ENCODE data around the gene GMDS.

The GMDS gene

GRCh38 chr6:1995636-1996035, 249.8 kb downstream of the GMDS start:
- no peak overlapping the region for H3K4me3 ChIP-seq (ENCODE audit: low read depth, low read length)
- TF ChIP-seq, protein P1, sequence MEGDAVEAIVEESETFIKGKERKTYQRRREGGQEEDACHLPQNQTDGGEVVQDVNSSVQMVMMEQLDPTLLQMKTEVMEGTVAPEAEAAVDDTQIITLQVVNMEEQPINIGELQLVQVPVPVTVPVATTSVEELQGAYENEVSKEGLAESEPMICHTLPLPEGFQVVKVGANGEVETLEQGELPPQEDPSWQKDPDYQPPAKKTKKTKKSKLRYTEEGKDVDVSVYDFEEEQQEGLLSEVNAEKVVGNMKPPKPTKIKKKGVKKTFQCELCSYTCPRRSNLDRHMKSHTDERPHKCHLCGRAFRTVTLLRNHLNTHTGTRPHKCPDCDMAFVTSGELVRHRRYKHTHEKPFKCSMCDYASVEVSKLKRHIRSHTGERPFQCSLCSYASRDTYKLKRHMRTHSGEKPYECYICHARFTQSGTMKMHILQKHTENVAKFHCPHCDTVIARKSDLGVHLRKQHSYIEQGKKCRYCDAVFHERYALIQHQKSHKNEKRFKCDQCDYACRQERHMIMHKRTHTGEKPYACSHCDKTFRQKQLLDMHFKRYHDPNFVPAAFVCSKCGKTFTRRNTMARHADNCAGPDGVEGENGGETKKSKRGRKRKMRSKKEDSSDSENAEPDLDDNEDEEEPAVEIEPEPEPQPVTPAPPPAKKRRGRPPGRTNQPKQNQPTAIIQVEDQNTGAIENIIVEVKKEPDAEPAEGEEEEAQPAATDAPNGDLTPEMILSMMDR (IDR thresholded peaks at IDR 0.05; ENCODE audit: borderline replicate concordance, insufficient read depth, low read depth, low read length), result no peak

DNA sequence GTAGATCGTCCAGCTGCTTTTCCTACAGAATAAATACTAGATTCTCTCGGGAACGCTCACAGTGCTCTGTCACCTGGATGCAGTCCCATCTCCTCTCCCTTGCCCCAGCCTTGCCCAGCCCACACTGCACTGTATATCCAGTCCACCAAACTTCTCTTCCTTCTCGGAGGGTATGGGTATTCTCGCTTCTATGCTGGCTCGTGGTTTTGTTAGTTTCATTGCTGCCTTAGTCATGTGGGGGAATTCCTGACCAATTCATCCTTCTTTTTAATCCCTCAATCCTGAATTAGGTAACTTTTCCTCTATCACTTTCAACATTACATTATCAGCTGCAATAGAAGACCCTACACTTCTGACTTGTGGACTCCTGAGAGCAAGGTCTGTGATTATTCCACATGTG, 252.4 kb downstream of the GMDS start:
- H3K4me3 ChIP-seq (ENCODE audit: low read depth, low read length), result no peak overlapping the region
- TF ChIP-seq, protein P1 (IDR thresholded peaks at IDR 0.05; ENCODE audit: borderline replicate concordance, insufficient read depth, low read depth, low read length), result no peak

DNA sequence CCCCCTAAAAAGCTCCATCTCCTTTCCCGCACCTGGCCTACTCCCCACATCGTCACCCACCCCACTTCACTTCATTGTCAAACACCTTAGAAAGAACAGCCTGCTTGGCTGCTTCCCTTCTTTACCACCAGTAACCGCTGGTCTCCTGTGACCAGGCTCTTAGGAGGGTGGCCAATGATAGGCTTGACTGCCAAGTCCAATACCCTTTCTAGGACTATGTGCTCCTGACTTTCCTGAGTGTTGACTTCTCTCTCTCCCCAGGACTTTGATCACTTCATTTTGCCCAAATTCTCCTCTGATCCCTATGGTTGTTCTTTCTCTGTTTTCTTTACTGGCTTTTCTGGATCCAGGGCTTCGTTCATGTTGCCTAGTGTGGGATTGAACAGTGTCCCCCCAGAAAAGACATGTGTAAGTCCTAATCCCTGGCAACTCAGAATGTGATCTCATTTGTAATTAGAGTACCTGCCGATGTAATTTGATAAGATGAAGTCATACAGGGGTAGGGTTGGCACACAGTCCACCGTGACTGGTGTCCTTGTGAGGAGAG, 254.0 kb downstream of the GMDS start:
- TF ChIP-seq, protein P1 (IDR thresholded peaks at IDR 0.05; ENCODE audit: borderline replicate concordance, insufficient read depth, low read depth, low read length), result no peak
- no peak overlapping the region for H3K4me3 ChIP-seq (ENCODE audit: low read depth, low read length)

DNA sequence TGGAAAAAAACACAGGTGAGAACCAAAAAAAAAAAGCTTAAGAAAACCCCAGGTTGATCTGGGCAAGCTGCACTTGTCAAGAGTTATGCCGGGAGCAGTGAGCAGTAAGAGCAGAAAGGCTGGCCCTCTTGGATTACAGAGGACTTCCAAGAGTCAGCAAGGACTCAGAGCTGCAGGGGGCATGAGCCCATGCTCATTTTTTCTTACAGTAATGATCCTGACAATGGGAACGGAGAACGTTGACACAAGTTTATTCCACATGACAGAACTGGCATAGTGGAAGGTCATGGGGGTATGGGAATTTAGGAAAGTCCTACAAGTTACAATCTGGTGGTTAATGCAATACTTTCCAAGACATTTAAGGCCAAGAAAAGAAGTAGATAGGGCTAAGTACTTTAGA, 256.6 kb downstream of the GMDS start:
- TF ChIP-seq, protein P1 (IDR thresholded peaks at IDR 0.05; ENCODE audit: borderline replicate concordance, insufficient read depth, low read depth, low read length), result no peak
- no peak overlapping the region for H3K4me3 ChIP-seq (ENCODE audit: low read depth, low read length)

- H3K4me3 ChIP-seq (ENCODE audit: low read depth, low read length), result no peak overlapping the region
- TF ChIP-seq, protein P1 (IDR thresholded peaks at IDR 0.05; ENCODE audit: borderline replicate concordance, insufficient read depth, low read depth, low read length), result no peak
These were observed 257.8 kb downstream of the GMDS start for GRCh38 chr6:1987640-1988039.

GRCh38 chr6:1986454-1987243, 258.8 kb downstream of the GMDS start:
- H3K4me3 ChIP-seq (ENCODE audit: low read depth, low read length), result no peak overlapping the region
- TF ChIP-seq, protein P1 (IDR thresholded peaks at IDR 0.05; ENCODE audit: borderline replicate concordance, insufficient read depth, low read depth, low read length), result no peak
